GM12878 (cell line): ENCODE results near the gene SRCAP.

Experiments used
- BCL11A ChIP-seq: IDR thresholded peaks from 2 replicates; pipeline ENCODE4 v1.6.1; 2011; ENCODE audit warnings: low read depth, low read length
- BHLHE40 ChIP-seq, 2 experiments: fragments of 450-650 bp in 1 of 2; IDR thresholded peaks; 2 replicates each; pipeline ENCODE4 v1.6.1; 2011 to 2017; ENCODE audit warnings: low read depth in 2 of 2, borderline replicate concordance in 1 of 2, improper control_type of control experiment in 1 of 2, low read length in 1 of 2, mild to moderate bottlenecking in 1 of 2
- FOXM1 ChIP-seq: IDR thresholded peaks from 2 replicates; pipeline ENCODE4 v1.6.1; 2012; ENCODE audit warnings: low read depth, mild to moderate bottlenecking, inconsistent platforms, low read length, moderate library complexity
- HDAC2 ChIP-seq: fragments of 200-600 bp; sonication (generic); IDR thresholded peaks from 2 replicates; pipeline ENCODE4 v1.6.1; 2017
- JUNB ChIP-seq: IDR thresholded peaks from 2 replicates; pipeline ENCODE4 v1.6.1; 2016; ENCODE audit warnings: antibody characterized with exemption, mild to moderate bottlenecking
- MXI1 ChIP-seq: fragments of 150-350 bp; IDR thresholded peaks from 2 replicates; pipeline ENCODE4 v1.6.1; 2011; ENCODE audit warnings: low read depth, mild to moderate bottlenecking, inconsistent platforms, low read length, improper control_type of control experiment
- SP1 ChIP-seq: IDR thresholded peaks from one replicate; pipeline ENCODE4 v1.6.1; 2011; ENCODE audit warnings: low read depth, low read length
- YY1 ChIP-seq: IDR thresholded peaks from 2 replicates; pipeline ENCODE4 v1.6.1; 2011; ENCODE audit warnings: low read depth, mild to moderate bottlenecking, low read length
- TF ChIP-seq, protein P1 (sequence below), 3 experiments: IDR thresholded peaks in 2 of 3; conservative IDR thresholded peaks in 1 of 3; 2 replicates each; pipeline ENCODE4 v1.5.1; 2011; ENCODE audit warnings: low read depth in 3 of 3, low read length in 3 of 3, mild to moderate bottlenecking in 3 of 3, control low read depth in 2 of 3, moderate library complexity in 2 of 3, inconsistent platforms in 1 of 3, mixed read lengths in 1 of 3; ENCODE audit not compliant: control insufficient read depth in 2 of 3, insufficient read depth in 1 of 3; ENCODE audit errors: extremely low read depth in 1 of 3
- TF ChIP-seq, protein P2 (sequence below): IDR thresholded peaks from 2 replicates; pipeline ENCODE4 v1.6.1; 2012; ENCODE audit warnings: low read depth, low read length, improper control_type of control experiment
- TF ChIP-seq, protein P3 (sequence below): IDR thresholded peaks from 2 replicates; pipeline ENCODE4 v1.6.1; 2012; ENCODE audit warnings: low read depth, low read length, improper control_type of control experiment

DNA sequence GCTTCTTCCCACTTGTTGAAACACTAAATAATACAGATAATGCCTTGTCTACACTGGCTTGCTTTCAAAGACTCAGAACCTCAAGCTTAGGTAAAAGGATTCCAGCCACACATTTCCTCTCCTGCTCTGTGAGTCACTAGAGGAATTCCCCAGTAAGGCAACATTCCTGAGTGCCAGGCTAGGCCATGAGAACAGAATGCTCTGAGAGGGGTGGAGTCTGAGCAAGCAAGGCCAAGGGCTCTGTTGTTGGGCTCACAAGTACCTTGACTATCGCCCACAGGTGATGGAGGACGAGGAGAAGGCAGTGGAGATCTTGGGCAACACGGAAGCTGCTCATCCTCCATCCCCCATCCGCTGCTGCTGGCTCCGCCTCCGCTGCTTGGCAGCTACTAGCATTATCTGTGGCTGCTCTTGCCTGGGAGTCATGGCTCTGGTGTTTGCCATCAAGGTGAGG, 42.5 kb downstream of the SRCAP start:
- TF ChIP-seq MXI1 (no peak), BHLHE40 (IDR thresholded peaks at IDR 0.05; ENCODE audit: borderline replicate concordance in 1 of 2, low read depth in 2 of 2, low read length in 1 of 2) (no peak), FOXM1 (no peak), JUNB (no peak), SP1 (no peak), HDAC2 (no peak), YY1 (no peak), BCL11A (no peak)
- TF ChIP-seq, protein P1, sequence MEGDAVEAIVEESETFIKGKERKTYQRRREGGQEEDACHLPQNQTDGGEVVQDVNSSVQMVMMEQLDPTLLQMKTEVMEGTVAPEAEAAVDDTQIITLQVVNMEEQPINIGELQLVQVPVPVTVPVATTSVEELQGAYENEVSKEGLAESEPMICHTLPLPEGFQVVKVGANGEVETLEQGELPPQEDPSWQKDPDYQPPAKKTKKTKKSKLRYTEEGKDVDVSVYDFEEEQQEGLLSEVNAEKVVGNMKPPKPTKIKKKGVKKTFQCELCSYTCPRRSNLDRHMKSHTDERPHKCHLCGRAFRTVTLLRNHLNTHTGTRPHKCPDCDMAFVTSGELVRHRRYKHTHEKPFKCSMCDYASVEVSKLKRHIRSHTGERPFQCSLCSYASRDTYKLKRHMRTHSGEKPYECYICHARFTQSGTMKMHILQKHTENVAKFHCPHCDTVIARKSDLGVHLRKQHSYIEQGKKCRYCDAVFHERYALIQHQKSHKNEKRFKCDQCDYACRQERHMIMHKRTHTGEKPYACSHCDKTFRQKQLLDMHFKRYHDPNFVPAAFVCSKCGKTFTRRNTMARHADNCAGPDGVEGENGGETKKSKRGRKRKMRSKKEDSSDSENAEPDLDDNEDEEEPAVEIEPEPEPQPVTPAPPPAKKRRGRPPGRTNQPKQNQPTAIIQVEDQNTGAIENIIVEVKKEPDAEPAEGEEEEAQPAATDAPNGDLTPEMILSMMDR (IDR thresholded peaks at IDR 0.05 in 2 of 3, conservative IDR thresholded peaks at IDR 0.05 in 1 of 3; ENCODE audit: control insufficient read depth in 2 of 3, extremely low read depth in 1 of 3, insufficient read depth in 1 of 3, low read depth in 3 of 3, low read length in 3 of 3): no peak
- TF ChIP-seq, protein P2, sequence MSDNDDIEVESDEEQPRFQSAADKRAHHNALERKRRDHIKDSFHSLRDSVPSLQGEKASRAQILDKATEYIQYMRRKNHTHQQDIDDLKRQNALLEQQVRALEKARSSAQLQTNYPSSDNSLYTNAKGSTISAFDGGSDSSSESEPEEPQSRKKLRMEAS: no peak
- TF ChIP-seq, protein P3, sequence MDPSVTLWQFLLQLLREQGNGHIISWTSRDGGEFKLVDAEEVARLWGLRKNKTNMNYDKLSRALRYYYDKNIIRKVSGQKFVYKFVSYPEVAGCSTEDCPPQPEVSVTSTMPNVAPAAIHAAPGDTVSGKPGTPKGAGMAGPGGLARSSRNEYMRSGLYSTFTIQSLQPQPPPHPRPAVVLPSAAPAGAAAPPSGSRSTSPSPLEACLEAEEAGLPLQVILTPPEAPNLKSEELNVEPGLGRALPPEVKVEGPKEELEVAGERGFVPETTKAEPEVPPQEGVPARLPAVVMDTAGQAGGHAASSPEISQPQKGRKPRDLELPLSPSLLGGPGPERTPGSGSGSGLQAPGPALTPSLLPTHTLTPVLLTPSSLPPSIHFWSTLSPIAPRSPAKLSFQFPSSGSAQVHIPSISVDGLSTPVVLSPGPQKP: no peak
